GDM1 (cell line): ENCODE data around the gene PIGT.
"Not testable (repeated sequence)": the region's sequence is repeated elsewhere in the genome, so short reads cannot be mapped to it uniquely, and the experiment has no call there.

Source experiments
- DNase-seq: peaks from one replicate; lab custom pipeline; 2025; lab: John Stamatoyannopoulos, UW

PIGT gene

GRCh38 chr20:45462711-45463509 lies 47.0 kb downstream of the PIGT start:
- no peak for DNase-seq

GRCh38 chr20:45463709-45464108 lies 47.8 kb downstream of the PIGT start:
- no peak for DNase-seq

GRCh38 chr20:45465491-45466266 lies 49.7 kb downstream of the PIGT start:
- DNase-seq, result peak; percentile 3

GRCh38 chr20:45467172-45467571 lies 51.2 kb downstream of the PIGT start:
- DNase-seq, result no peak

- no peak for DNase-seq
Measured at GRCh38 chr20:45467861-45468260, 51.9 kb downstream of the PIGT start.

- DNase-seq, result no peak
Measured at GRCh38 chr20:45469336-45470261, 53.7 kb downstream of the PIGT start, which contains the start of gene WFDC2. Gene WFDC2 (plus strand): TSS chr20:45469753. CDS start chr20:45469782, 29 bp downstream.

GRCh38 chr20:45470262-45470931 lies 54.5 kb downstream of the PIGT start:
- DNase-seq, result no peak

GRCh38 chr20:45470937-45471336 lies 55.0 kb downstream of the PIGT start:
- no peak for DNase-seq

- not testable (repeated sequence) for DNase-seq
Measured at GRCh38 chr20:45472286-45472685, 56.3 kb downstream of the PIGT start.
